GM10266 (cell line): ENCODE measurements around the gene ASB6.
"Not testable (repeated sequence)": the region's sequence is repeated elsewhere in the genome, so short reads cannot be mapped to it uniquely, and the experiment has no call there.

Experiments
- DNase-seq: peaks from one replicate; pipeline ENCODE4 v3.0.0; 2012; ENCODE audit errors: extremely low spot score
- CTCF ChIP-seq: IDR thresholded peaks from 2 replicates; pipeline ENCODE4 v1.5.1; 2012; ENCODE audit warnings: mild to moderate bottlenecking, low read depth; ENCODE audit not compliant: control insufficient read depth, insufficient read depth; ENCODE audit errors: missing control alignments

ASB6 gene

DNA sequence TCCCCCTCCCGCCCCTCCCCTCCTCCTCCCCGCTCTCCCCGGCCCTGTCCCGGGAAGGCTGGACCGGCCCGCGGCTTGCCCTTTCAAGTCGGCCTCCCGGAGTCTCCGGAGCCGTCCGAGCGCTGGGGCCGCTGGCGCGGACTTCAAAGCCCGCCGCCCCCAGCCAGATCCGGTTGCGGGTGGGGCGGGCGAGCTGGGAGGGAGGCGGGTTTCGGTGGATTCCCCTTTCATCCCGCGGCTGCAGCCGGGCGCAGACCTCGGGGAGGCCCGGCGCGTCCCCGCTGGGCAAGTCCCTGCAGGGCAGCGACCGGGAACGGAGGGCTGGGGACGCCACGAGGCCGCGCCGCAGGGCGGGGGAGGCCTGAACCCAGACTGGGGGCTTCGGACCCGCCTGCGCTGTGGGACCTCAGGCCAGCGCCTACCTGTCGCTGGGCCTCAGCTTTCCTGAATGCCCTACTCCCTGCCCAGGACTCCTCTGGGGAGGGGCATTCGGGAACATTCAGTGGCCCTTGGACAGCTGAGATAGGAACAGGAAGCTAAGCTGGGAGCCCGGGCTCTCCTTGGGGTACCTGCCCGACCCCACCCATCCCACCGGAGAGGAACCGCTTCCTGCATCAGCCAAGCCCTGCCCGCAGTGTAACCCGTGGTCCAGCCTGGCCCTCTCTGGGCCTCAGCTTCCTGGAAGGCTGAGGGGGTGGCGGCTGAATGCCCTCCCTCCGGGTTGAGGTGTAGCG, 44.4 kb downstream of the ASB6 start:
- DNase-seq: peak; percentile 74
- TF ChIP-seq CTCF: no peak

DNA sequence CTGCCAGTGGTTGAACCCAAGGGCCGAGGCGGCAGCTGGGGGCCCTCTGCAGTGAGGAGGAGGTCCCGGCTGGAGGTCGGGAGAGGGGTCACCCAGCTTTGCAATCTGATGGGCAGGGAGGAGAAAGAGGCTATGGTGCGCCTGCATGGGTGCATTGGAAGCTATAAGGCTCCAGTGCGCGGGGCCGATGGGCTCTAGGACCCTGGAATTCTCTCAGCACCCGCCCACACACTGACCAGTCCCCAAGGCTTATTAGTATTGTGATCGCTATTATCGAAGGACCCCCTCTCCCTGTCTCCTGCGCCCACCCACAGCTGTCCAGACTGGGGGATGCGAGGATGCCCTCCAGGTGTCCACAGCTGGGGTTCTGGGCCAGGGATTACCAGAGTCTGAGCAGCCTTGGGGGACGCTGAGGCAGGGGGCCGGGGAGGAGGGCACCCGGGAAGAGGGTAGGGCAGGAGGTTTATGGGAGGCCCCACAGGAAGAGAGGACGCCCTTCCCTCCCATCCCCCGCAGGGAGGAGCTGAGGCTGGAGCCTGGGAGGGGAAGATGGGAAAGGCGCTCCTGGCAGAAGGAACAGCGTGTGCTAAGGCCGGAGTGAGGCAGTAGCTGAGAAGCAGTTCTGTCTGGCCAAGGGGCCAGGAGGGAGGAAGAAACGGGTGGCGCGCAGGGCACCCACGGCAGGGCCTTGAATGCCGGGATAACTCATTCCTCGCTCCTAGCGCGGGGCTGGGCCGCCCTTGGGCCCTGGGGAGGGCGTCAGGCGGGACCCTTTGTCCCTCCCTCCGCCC, 45.2 kb downstream of the ASB6 start:
- no peak for DNase-seq
- no peak for TF ChIP-seq CTCF

DNA sequence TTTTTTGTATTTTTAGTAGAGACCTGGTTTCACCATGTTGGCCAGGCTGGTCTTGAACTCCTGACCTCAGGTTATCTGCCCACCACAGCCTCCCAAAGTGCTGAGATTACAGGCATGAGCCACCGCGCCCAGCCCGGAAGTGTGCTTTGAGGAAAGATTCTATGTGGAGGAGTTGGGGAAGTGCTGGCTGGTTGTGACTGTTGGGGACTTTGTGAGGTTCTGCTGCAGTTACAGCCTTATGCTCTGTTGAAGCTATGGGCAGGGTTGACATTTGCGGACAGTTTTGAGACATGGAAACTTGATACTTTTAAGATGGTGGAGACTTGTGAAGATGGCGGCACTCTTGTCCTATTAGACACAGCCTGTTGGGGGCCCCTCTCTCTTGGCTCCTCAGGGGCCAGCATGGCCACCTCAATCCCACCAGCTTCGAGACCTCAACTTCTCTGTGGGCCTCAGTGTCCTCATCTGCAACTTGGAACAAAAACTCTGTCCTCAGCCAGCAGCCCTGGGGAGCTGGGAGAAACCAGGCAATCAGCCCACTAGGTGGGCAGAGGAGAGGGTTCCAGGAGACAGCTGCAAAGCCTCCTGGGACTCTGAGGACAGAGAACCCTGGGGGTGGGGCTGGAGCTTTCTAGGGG, 45.9 kb downstream of the ASB6 start:
- TF ChIP-seq CTCF: no peak
- no peak for DNase-seq

- no peak for DNase-seq
These were observed 46.6 kb downstream of the ASB6 start for GRCh38 chr9:129595311-129595741.

DNA sequence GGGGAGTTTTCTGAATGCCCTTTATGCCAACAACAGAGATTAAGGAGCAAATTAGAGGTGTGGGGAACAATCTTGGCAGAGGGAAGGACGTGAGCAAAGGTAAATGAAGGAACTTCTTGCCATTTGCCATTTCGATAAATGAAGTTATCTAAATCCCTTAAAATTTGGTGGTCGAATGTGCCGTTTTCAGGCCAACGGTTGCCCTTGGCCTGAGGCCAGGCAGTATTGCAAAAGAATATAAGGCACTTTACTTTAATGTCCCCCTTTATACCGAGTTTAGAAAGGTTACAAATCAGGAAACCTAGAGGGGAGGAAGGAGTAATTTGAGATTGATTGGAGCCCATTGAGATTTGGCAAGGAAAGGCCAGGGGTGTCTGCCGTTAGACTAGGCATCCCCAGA, 47.3 kb downstream of the ASB6 start:
- TF ChIP-seq CTCF: no peak
- no peak for DNase-seq

More at GRCh38 chr9:129595311-129595741, 46.6 kb downstream of the ASB6 start:
- no peak for TF ChIP-seq CTCF

- not testable (repeated sequence) for DNase-seq
These were observed 49.2 kb downstream of the ASB6 start for GRCh38 chr9:129592790-129593189.

- TF ChIP-seq CTCF: no peak
These were observed 50.0 kb downstream of the ASB6 start for GRCh38 chr9:129591916-129592315.

More at GRCh38 chr9:129591916-129592315, 50.0 kb downstream of the ASB6 start:
- DNase-seq: no peak
